SJSA1 (cell line): ENCODE measurements around the gene LRRC75B. TPM values are rescaled to one million over a fixed set of nuclear protein-coding genes. Genes with fewer than 3 reads are reported as not detected.
A peak's percentile ranks its signal among the peaks of the same experiment; 100 is the strongest.

ENCODE experiments used
- DNase-seq, 2 experiments: peaks; one replicate each; pipeline ENCODE4 v3.0.0-alpha.2; 2015 to 2020; ENCODE audit warnings: low spot score in 2 of 2, low read depth in 1 of 2
- H3K27ac ChIP-seq: fragments of 250-450 bp; sonication (Bioruptor Pico); 2 replicates; pipeline ENCODE4 v1.5.1; 2020; ENCODE audit warnings: mild to moderate bottlenecking, moderate library complexity
- H3K27me3 ChIP-seq: fragments of 250-450 bp; sonication (Bioruptor Pico); replicated peaks from 2 replicates; pipeline ENCODE4 v1.5.1; 2020; ENCODE audit warnings: mild to moderate bottlenecking, moderate library complexity
- H3K36me3 ChIP-seq: fragments of 250-450 bp; sonication (Bioruptor Pico); 2 replicates; pipeline ENCODE4 v1.5.1; 2020; ENCODE audit warnings: mild to moderate bottlenecking
- H3K4me1 ChIP-seq: fragments of 250-450 bp; sonication (Bioruptor Pico); replicated peaks from 2 replicates; pipeline ENCODE4 v1.6.1; 2021; ENCODE audit warnings: mild to moderate bottlenecking
- H3K4me3 ChIP-seq: fragments of 250-450 bp; sonication (Bioruptor Pico); 2 replicates; pipeline ENCODE4 v1.5.1; 2020; ENCODE audit warnings: mild to moderate bottlenecking
- H3K9me3 ChIP-seq: fragments of 250-450 bp; sonication (Bioruptor Pico); replicated peaks from 2 replicates; pipeline ENCODE4 v1.5.1; 2020; ENCODE audit warnings: mild to moderate bottlenecking
- total RNA-seq: library from RNA; depleted of rRNA; stranded (reverse); fragments of >200 nt; shearing (Covaris generic); gene quantifications from 2 replicates; pipeline ENCODE4 v1.2.3, GENCODE V29; 2014

Gene LRRC75B
- total RNA-seq, 1 experiment from 2014 or later = 2.3 TPM

- Histone ChIP-seq H3K27ac (no peak overlapping the region), H3K4me3 (no peak overlapping the region), H3K4me1 (peaks cover 13% of the 10 kb centered on the region), H3K9me3 (no peaks in the 10 kb centered on the region), H3K27me3 (no peaks in the 10 kb centered on the region), H3K36me3 (no peaks in the 10 kb centered on the region)
- DNase-seq = no peak
Observed at GRCh38 chr22:24585461-24585860, 7.4 kb downstream of the LRRC75B start.

GRCh38 chr22:24584871-24585411 lies 7.9 kb downstream of the LRRC75B start:
- Histone ChIP-seq H3K4me1 (peaks cover 13% of the 10 kb centered on the region), H3K36me3 (no peaks in the 10 kb centered on the region), H3K27me3 (no peaks in the 10 kb centered on the region), H3K4me3 (no peak overlapping the region), H3K9me3 (no peaks in the 10 kb centered on the region), H3K27ac (no peak overlapping the region)
- DNase-seq = no peak

DNA sequence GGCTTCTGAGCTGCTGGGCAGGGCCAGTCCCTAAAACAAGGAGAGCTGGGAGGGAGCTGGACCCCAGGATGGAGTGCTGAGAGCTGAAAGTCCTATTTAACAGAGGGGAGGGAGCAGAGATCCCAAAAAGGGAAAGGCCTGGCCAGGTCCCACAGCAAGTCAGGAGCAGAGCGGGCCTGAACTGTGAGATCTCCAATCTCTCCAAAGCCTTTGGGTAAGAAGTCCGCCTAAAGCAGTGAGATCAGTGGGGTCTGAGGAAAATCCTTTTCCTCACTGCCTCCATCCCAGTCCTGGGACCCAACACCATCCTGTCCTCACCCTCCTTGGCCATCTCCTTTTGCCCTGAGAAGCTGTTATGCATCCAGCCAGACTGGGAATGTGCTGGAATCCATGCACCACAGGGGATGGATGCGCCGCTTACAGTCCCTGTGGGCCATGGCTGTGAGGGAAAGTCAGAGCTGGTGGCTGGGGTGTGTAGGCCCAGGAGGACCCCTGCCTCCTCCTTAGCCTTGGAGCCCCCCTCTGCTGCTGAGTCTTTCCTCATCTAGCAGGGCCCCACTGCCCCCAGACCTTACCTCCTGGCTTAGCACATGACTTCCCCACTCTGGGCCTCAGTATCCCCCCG lies 8.6 kb downstream of the LRRC75B start:
- peaks cover 13% of the 10 kb centered on the region for H3K4me1 ChIP-seq
- no peak overlapping the region for H3K4me3 ChIP-seq
- no peaks in the 10 kb centered on the region for H3K36me3 ChIP-seq
- no peak for DNase-seq
- H3K27me3 ChIP-seq = no peaks in the 10 kb centered on the region
- no peak overlapping the region for H3K27ac ChIP-seq
- H3K9me3 ChIP-seq = no peaks in the 10 kb centered on the region

GRCh38 chr22:24583221-24584165 lies 9.4 kb downstream of the LRRC75B start:
- no peaks in the 10 kb centered on the region for H3K36me3 ChIP-seq
- H3K4me1 ChIP-seq = peaks cover 13% of the 10 kb centered on the region
- DNase-seq = peak; percentile 34 to 65
- no peak overlapping the region for H3K4me3 ChIP-seq
- H3K27me3 ChIP-seq = no peaks in the 10 kb centered on the region
- no peak overlapping the region for H3K27ac ChIP-seq
- H3K9me3 ChIP-seq = no peaks in the 10 kb centered on the region

DNA sequence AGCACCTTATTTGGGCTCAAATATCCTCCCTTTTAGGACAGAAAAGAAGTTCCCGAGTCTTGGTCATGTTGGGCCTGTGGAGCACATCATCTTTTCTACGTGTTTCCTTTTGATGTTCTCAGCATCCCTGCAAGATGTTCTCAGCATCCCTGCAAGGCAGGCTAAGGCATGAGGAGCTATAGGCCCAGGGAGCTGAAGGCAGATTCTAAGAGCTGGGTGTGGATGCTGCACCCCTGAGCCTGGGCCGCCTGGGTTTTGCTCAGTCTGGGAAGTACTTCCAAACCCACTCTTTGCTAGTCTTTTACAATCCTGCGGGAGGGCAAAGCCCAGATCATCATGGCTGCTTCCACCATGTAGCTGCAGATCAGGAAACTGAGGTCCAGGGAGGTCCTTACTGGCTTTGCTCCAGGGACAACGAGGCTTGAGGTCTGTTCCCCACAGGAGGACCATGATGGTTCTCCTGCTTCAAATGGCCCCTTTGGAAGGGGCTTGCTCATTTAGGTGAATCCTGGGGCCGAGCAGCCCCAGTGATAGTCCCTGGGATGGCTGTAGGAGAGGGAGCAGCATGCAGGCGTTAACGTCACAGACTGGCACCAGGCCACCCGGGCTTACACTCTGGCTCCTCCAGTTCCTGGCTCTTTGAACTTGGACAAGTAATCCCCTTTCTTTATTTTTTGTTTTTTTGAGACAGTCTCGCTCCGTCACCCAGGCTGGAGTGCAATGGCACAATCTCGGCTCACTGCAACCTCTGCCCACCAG lies 10.6 kb downstream of the LRRC75B start:
- Histone ChIP-seq H3K4me3 (no peak overlapping the region), H3K27ac (no peak overlapping the region), H3K36me3 (no peaks in the 10 kb centered on the region; the same call in 1 of the 2 replicates), H3K4me1 (peaks cover 13% of the 10 kb centered on the region), H3K9me3 (no peaks in the 10 kb centered on the region), H3K27me3 (no peaks in the 10 kb centered on the region)
- no peak for DNase-seq

GRCh38 chr22:24580276-24580675 lies 12.6 kb downstream of the LRRC75B start:
- Histone ChIP-seq H3K27ac (no peak overlapping the region), H3K27me3 (no peaks in the 10 kb centered on the region), H3K4me3 (no peak overlapping the region), H3K9me3 (no peaks in the 10 kb centered on the region), H3K4me1 (peaks cover 13% of the 10 kb centered on the region), H3K36me3 (peaks cover 11% of the 10 kb centered on the region; the same call in 1 of the 2 replicates)
- DNase-seq = no peak

DNA sequence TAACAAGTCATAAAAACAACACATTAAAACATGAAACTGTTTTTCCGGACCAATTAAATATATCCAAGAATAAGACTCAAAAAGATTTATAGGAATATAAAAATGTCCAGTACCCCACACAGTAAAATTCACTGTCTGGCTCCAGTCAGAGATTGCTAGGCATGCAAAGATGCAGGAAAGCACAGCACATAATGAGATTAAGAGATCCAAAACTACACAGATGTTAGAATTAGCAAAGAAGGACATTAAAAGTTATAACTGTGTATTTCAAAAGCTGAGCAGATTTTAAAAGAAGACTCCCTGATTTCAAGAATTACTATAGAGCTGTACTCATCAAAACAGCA lies 13.6 kb downstream of the LRRC75B start:
- no peak overlapping the region for H3K27ac ChIP-seq
- no peaks in the 10 kb centered on the region for H3K27me3 ChIP-seq
- H3K9me3 ChIP-seq = no peaks in the 10 kb centered on the region
- DNase-seq = no peak
- H3K4me3 ChIP-seq = no peak overlapping the region
- peaks cover 13% of the 10 kb centered on the region for H3K4me1 ChIP-seq
- peaks cover 20% of the 10 kb centered on the region; the same call in 1 of the 2 replicates for H3K36me3 ChIP-seq

DNA sequence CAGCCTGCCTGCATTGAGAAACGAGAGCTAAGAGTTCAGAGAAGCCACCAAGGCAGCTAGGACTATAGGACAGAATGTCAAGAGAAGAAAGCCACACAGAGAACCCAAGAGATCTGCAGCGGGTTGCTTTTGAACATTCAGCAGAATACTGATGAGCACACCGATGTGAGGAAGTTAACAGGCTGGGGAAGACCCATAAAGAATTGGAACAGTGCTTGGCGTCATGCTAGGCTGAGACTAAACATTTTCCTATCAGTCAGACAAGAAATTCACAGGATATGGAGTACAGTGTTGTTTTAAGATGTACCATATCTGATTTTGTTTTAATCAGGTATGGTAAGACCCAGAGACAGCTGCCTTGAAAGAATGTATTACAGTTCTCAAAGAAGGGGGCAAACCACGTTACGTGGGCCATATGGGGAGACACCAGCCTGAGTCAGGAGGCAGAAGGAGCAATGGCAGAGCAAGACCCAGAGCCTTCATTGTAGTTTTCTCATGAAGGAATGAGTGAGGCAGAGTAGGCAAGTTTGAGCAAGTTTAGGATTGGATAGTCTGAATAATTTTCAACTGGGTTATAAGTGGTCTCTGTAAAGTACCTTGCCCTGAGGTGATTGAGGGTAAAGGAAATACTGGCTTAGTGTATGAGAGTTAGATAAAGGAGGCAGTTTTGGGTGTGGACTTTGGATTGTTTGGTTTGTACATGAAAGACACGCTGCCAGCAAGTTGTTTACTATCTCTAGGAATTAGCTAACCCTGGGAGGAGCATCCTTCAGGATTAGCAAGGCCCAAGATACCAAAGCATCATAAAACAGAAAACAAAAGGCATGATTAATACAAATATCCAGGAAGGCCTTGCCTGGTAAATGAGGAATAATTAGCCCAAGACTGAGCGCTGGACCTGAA lies 14.3 kb downstream of the LRRC75B start:
- no peaks in the 10 kb centered on the region for H3K27me3 ChIP-seq
- H3K36me3 ChIP-seq = peaks cover 27% of the 10 kb centered on the region
- no peak for DNase-seq
- no peaks in the 10 kb centered on the region for H3K9me3 ChIP-seq
- H3K4me1 ChIP-seq = peaks cover 8% of the 10 kb centered on the region
- no peak overlapping the region for H3K4me3 ChIP-seq
- H3K27ac ChIP-seq = no peak overlapping the region

- Histone ChIP-seq H3K27ac (no peak overlapping the region), H3K9me3 (no peaks in the 10 kb centered on the region), H3K27me3 (no peaks in the 10 kb centered on the region), H3K36me3 (peaks cover 45% of the 10 kb centered on the region), H3K4me1 (no peaks in the 10 kb centered on the region), H3K4me3 (no peak overlapping the region)
- DNase-seq = no peak
Observed at GRCh38 chr22:24576778-24577177, 16.1 kb downstream of the LRRC75B start.

GRCh38 chr22:24571266-24571665 lies 21.6 kb downstream of the LRRC75B start:
- peaks cover 76% of the 10 kb centered on the region for H3K36me3 ChIP-seq
- H3K4me3 ChIP-seq = no peak overlapping the region
- no peak for DNase-seq
- H3K9me3 ChIP-seq = no peaks in the 10 kb centered on the region
- no peak overlapping the region for H3K27ac ChIP-seq
- H3K27me3 ChIP-seq = no peaks in the 10 kb centered on the region
- H3K4me1 ChIP-seq = peaks cover 8% of the 10 kb centered on the region

DNA sequence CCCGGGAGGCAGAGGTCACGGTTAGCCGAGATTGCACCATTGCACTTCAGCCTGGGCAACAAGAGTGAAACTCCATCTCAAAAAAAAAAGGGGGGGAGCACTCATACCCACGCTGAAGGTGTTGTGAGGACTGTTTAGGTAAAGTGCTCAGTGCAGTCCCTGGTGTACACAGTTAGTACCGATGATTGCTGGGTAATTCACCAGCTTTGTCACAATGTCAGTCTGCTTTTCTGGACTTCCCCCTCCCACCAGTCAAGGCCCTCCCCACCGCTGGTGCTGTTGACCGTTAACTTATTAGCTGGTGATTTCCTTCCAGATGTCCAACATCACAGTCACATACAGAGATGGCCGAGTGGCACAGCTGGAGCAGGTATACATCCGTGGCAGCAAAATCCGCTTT lies 25.2 kb downstream of the LRRC75B start:
- H3K4me3 ChIP-seq = no peak overlapping the region
- no peaks in the 10 kb centered on the region for H3K27me3 ChIP-seq
- no peak for DNase-seq
- H3K9me3 ChIP-seq = no peaks in the 10 kb centered on the region
- H3K27ac ChIP-seq = no peak overlapping the region
- peaks cover 79% of the 10 kb centered on the region for H3K36me3 ChIP-seq
- peaks cover 14% of the 10 kb centered on the region for H3K4me1 ChIP-seq

GRCh38 chr22:24566899-24567511 lies 25.9 kb downstream of the LRRC75B start:
- Histone ChIP-seq H3K4me1 (peaks cover 14% of the 10 kb centered on the region), H3K27ac (no peak overlapping the region), H3K36me3 (peaks cover 79% of the 10 kb centered on the region), H3K27me3 (no peaks in the 10 kb centered on the region), H3K4me3 (no peak overlapping the region), H3K9me3 (no peaks in the 10 kb centered on the region)
- DNase-seq = no peak
